ENCODE data around the gene DDX1. TPM values are rescaled to one million over a fixed set of nuclear protein-coding genes. Genes with fewer than 3 reads are reported as not detected.

DDX1 gene
- total and polyA plus RNA-seq, 9 of the 15 experiments (the other 6 are each of a cell fraction or from before 2014, with no cell fraction given), result 116 to 277 (median 232) TPM

GRCh38 chr2:15560140-15560987 is 31.3 kb upstream of the DDX1 start (continued):
- no peak for TF ChIP-seq CTCF (IDR thresholded peaks at IDR 0.05 in 2 of 3, conservative IDR thresholded peaks at IDR 0.05 in 1 of 3; ENCODE audit: insufficient read depth in 2 of 3, low read depth in 1 of 3, low read length in 3 of 3)

- peaks cover 60% of the 10 kb centered on the region for H3K79me2 ChIP-seq (ENCODE audit: control insufficient read depth, insufficient read depth, low read length)
- FAIRE-seq (peak; percentile 79), ATAC-seq (peak; percentile 52), DNase-seq (ENCODE audit: extremely low read depth in 1 of 4, low spot score in 3 of 4) (peak; percentile 73 to 90 (median 78))
- H3K27me3 ChIP-seq (ENCODE audit: control insufficient read depth in 2 of 2, insufficient read depth in 2 of 2, low read length in 2 of 2), result no peaks in the 10 kb centered on the region
- intact Hi-C loops (cut with micrococcal nuclease) (no loop called here), in situ Hi-C loops (cut with MboI) (no loop called here)
- H3K4me1 ChIP-seq (replicated peaks in 1 of 2; ENCODE audit: control insufficient read depth in 2 of 2, insufficient read depth in 2 of 2, low read length in 2 of 2), result peaks cover 22 to 41% of the 10 kb centered on the region in 2 experiments
- H3K9me3 ChIP-seq (replicated peaks; ENCODE audit: control insufficient read depth, insufficient read depth, low read depth, low read length), result no peaks in the 10 kb centered on the region
- peak within 1 kb of the TSS; percentile 76 for H3K4me3 ChIP-seq
- no peaks in the 10 kb centered on the region for H3K9me1 ChIP-seq (ENCODE audit: control insufficient read depth, insufficient read depth, low read length)
- H3K4me2 ChIP-seq (ENCODE audit: insufficient read depth, low read length), result peak within 1 kb of the TSS; percentile 94
- ChIA-PET POLR2A (interaction anchor here (0.6 to 2.6 kb wide), 13 partner anchors 8 to 191 kb away, joined by 3 to 17 read pairs (median 6); no protein-coding TSS in a partner anchor), CTCF (ENCODE audit: low intra/inter-chr PET ratio) (no interaction called here)
- peak within 1 kb of the TSS; percentile 92 to 99 for H3K9ac ChIP-seq (ENCODE audit: insufficient read depth in 1 of 2, low read depth in 2 of 2, low read length in 2 of 2)
- peaks cover 14% of the 10 kb centered on the region; the same call in 2 of the 3 replicates for H3K36me3 ChIP-seq (ENCODE audit: control insufficient read depth, insufficient read depth, low read length)
- peak within 1 kb of the TSS; percentile 95 for H3K27ac ChIP-seq (ENCODE audit: extremely low read depth, low read depth, low read length)
- H4K20me1 ChIP-seq (replicated peaks; ENCODE audit: control insufficient read depth, insufficient read depth, low read length), result no peaks in the 10 kb centered on the region
- no TSS peak for BruUV-seq (replicated peaks)
- under 1% methylated on average over 26 of the region's 30 CpGs for WGBS (ENCODE audit: insufficient coverage, low coverage, missing lambda C conversion rate)
- H2AFZ ChIP-seq (ENCODE audit: low read depth, low read length), result peak within 1 kb of the TSS; percentile 93
- TF ChIP-seq, protein P1, sequence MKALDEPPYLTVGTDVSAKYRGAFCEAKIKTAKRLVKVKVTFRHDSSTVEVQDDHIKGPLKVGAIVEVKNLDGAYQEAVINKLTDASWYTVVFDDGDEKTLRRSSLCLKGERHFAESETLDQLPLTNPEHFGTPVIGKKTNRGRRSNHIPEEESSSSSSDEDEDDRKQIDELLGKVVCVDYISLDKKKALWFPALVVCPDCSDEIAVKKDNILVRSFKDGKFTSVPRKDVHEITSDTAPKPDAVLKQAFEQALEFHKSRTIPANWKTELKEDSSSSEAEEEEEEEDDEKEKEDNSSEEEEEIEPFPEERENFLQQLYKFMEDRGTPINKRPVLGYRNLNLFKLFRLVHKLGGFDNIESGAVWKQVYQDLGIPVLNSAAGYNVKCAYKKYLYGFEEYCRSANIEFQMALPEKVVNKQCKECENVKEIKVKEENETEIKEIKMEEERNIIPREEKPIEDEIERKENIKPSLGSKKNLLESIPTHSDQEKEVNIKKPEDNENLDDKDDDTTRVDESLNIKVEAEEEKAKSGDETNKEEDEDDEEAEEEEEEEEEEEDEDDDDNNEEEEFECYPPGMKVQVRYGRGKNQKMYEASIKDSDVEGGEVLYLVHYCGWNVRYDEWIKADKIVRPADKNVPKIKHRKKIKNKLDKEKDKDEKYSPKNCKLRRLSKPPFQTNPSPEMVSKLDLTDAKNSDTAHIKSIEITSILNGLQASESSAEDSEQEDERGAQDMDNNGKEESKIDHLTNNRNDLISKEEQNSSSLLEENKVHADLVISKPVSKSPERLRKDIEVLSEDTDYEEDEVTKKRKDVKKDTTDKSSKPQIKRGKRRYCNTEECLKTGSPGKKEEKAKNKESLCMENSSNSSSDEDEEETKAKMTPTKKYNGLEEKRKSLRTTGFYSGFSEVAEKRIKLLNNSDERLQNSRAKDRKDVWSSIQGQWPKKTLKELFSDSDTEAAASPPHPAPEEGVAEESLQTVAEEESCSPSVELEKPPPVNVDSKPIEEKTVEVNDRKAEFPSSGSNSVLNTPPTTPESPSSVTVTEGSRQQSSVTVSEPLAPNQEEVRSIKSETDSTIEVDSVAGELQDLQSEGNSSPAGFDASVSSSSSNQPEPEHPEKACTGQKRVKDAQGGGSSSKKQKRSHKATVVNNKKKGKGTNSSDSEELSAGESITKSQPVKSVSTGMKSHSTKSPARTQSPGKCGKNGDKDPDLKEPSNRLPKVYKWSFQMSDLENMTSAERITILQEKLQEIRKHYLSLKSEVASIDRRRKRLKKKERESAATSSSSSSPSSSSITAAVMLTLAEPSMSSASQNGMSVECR (CRISPR knock-in tag; IDR thresholded peaks at IDR 0.05), result peak; percentile 68; the same call in 1 of the 2 replicates
- TF ChIP-seq ZNF12 (CRISPR knock-in tag; IDR thresholded peaks at IDR 0.05) (no peak), ZNF239 (CRISPR knock-in tag; IDR thresholded peaks at IDR 0.05) (peak; percentile 23; the same call in 1 of the 2 replicates), ZBTB7A (IDR thresholded peaks at IDR 0.05; ENCODE audit: borderline replicate concordance, control insufficient read depth, low read depth, low read length) (peak; percentile 64; the same call in 1 of the 2 replicates), C11orf30 (IDR thresholded peaks at IDR 0.05; ENCODE audit: low read depth) (peak; percentile 80), E2F3 (CRISPR knock-in tag; IDR thresholded peaks at IDR 0.05) (0 out of 2 replicates have a peak, but pooled peaks have one; percentile 29), UBTF (IDR thresholded peaks at IDR 0.05; ENCODE audit: borderline replicate concordance in 1 of 2, low read depth in 2 of 2, low read length in 2 of 2) (peak; percentile 31 to 42; a peak in 1 of 4 replicates)
Observed at GRCh38 chr2:15560988-15561573, 30.6 kb upstream of the DDX1 start, which contains the start of gene NBAS. NBAS (minus strand) TSS chr2:15561334; CDS start chr2:15561304, 30 bp downstream.

Data from K562 (cell line).